ENCODE results near the gene MMP13.

DNA sequence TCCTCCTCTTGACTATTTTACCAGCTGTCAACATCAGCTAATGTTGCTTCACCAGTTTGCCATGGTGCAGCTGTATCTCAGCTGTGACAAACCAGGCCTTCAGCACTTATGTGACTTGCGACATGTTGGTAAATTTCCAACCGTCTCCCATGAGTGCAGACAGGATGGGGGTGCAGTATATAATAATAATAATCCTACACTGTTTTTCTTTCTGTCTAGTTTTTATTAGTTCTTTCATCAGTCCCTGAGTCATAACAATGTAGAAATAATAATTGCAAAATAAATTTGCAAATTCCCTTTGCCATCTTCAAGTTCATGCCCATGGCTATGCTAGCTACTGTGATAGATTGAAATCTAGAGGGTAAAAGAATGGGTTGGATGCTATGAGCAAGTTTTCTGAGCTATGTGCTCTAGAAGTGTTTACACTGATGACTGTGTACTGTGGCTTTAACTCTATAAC, 4.9 kb downstream of the MMP13 start:
- TF ChIP-seq, protein P1, sequence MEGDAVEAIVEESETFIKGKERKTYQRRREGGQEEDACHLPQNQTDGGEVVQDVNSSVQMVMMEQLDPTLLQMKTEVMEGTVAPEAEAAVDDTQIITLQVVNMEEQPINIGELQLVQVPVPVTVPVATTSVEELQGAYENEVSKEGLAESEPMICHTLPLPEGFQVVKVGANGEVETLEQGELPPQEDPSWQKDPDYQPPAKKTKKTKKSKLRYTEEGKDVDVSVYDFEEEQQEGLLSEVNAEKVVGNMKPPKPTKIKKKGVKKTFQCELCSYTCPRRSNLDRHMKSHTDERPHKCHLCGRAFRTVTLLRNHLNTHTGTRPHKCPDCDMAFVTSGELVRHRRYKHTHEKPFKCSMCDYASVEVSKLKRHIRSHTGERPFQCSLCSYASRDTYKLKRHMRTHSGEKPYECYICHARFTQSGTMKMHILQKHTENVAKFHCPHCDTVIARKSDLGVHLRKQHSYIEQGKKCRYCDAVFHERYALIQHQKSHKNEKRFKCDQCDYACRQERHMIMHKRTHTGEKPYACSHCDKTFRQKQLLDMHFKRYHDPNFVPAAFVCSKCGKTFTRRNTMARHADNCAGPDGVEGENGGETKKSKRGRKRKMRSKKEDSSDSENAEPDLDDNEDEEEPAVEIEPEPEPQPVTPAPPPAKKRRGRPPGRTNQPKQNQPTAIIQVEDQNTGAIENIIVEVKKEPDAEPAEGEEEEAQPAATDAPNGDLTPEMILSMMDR (IDR thresholded peaks at IDR 0.05) = no peak
- no peak for TF ChIP-seq ZFX (IDR thresholded peaks at IDR 0.05; ENCODE audit: borderline replicate concordance)

Data from 22Rv1 (cell line).